GM23338 (cell line): ENCODE measurements around the gene GYS2. TPM values are rescaled to one million over a fixed set of nuclear protein-coding genes. Genes with fewer than 3 reads are reported as not detected.
A peak's percentile ranks its signal among the peaks of the same experiment; 100 is the strongest.

Experiments
- ATAC-seq: fragments of 200-7000 bp; cut with Tn5 transposase; 3 replicates; pipeline ENCODE4 v1.9.1; 2020
- DNase-seq: peaks from one replicate; pipeline ENCODE4 v3.0.0-alpha.2; 2015; ENCODE audit warnings: low spot score
- H2AFZ ChIP-seq: fragments of 200-600 bp; sonication (generic); 2 replicates; pipeline ENCODE4 v1.8.0; 2016; ENCODE audit warnings: antibody characterized with exemption, mild to moderate bottlenecking, moderate library complexity
- H3F3A ChIP-seq: fragments of 200-600 bp; sonication (generic); replicated peaks from 2 replicates; pipeline ENCODE4 v1.8.0; 2017; ENCODE audit warnings: antibody characterized with exemption, mixed run types, low read depth
- H3K27ac ChIP-seq: fragments of 200-600 bp; sonication (generic); 2 replicates; pipeline ENCODE4 v1.6.1; 2016; ENCODE audit warnings: low read depth
- H3K27me3 ChIP-seq: fragments of 200-600 bp; sonication (generic); 2 replicates; pipeline ENCODE4 v1.8.0; 2016; ENCODE audit warnings: mild to moderate bottlenecking, mixed run types, moderate library complexity; ENCODE audit not compliant: insufficient read depth
- H3K36me3 ChIP-seq: fragments of 200-600 bp; sonication (generic); 2 replicates; pipeline ENCODE4 v1.8.0; 2016; ENCODE audit warnings: mild to moderate bottlenecking; ENCODE audit not compliant: insufficient read depth
- H3K4me1 ChIP-seq: fragments of 200-600 bp; sonication (generic); 2 replicates; pipeline ENCODE4 v1.8.0; 2016; ENCODE audit warnings: mild to moderate bottlenecking, moderate library complexity; ENCODE audit not compliant: insufficient read depth
- H3K4me2 ChIP-seq: fragments of 200-600 bp; sonication (generic); 2 replicates; pipeline ENCODE4 v1.7.1; 2017; ENCODE audit warnings: mixed run types
- H3K4me3 ChIP-seq: fragments of 200-600 bp; sonication (generic); 2 replicates; pipeline ENCODE4 v1.6.1; 2016; ENCODE audit warnings: mixed run types
- H3K79me2 ChIP-seq: fragments of 200-600 bp; sonication (generic); replicated peaks from 2 replicates; pipeline ENCODE4 v1.8.0; 2017; ENCODE audit warnings: mild to moderate bottlenecking; ENCODE audit not compliant: insufficient read depth
- H3K9me2 ChIP-seq: fragments of 200-600 bp; sonication (generic); 2 replicates; pipeline ENCODE4 v1.8.0; 2017; ENCODE audit not compliant: insufficient read depth
- H4K20me1 ChIP-seq: fragments of 200-600 bp; sonication (generic); replicated peaks from 2 replicates; pipeline ENCODE4 v1.8.0; 2017; ENCODE audit warnings: mild to moderate bottlenecking; ENCODE audit not compliant: insufficient read depth
- H3K27ac Mint-ChIP-seq: 2 replicates; pipeline ENCODE4 v1.8.0; 2020; ENCODE audit warnings: inconsistent platforms, mild to moderate bottlenecking, moderate library complexity, mixed read lengths
- H3K27me3 Mint-ChIP-seq: 3 replicates; pipeline ENCODE4 v1.8.0; 2022; ENCODE audit warnings: low read depth, mild to moderate bottlenecking, moderate library complexity, mixed read lengths, inconsistent platforms; ENCODE audit not compliant: insufficient read depth, poor library complexity
- H3K36me3 Mint-ChIP-seq: 3 replicates; pipeline ENCODE4 v1.8.0; 2021; ENCODE audit warnings: low read depth, mild to moderate bottlenecking, inconsistent platforms, moderate library complexity, mixed read lengths
- H3K4me1 Mint-ChIP-seq: 3 replicates; pipeline ENCODE4 v1.8.0; 2020; ENCODE audit warnings: mild to moderate bottlenecking, inconsistent platforms, mixed read lengths
- H3K4me3 Mint-ChIP-seq: 3 replicates; pipeline ENCODE4 v1.8.0; 2021; ENCODE audit warnings: moderate library complexity, mild to moderate bottlenecking, inconsistent platforms, mixed read lengths
- H3K9me3 Mint-ChIP-seq: 3 replicates; pipeline ENCODE4 v1.8.0; 2020; ENCODE audit warnings: moderate library complexity, mild to moderate bottlenecking, inconsistent platforms, mixed read lengths
- CREB1 ChIP-seq: fragments of 250-450 bp; sonication (Bioruptor Pico); IDR thresholded peaks from 2 replicates; pipeline ENCODE4 v1.5.0; 2020; ENCODE audit warnings: low read depth, mild to moderate bottlenecking, moderate library complexity
- CTCF ChIP-seq, 2 experiments: fragments of 200-600 bp in 1 of 2; sonication (generic) in 1 of 2; conservative IDR thresholded peaks; 2 replicates each; pipeline versions ENCODE4 v1.5.1 to v1.6.1; 2016 to 2017; ENCODE audit warnings: antibody characterized with exemption in 2 of 2, low read depth in 2 of 2, mild to moderate bottlenecking in 2 of 2, moderate library complexity in 1 of 2
- ETS1 ChIP-seq: IDR thresholded peaks from 2 replicates; pipeline ENCODE4 v1.6.1; 2016; ENCODE audit warnings: antibody characterized with exemption
- EZH2 ChIP-seq: fragments of 200-600 bp; sonication (generic); IDR thresholded peaks from one replicate; pipeline ENCODE4 v1.8.0; 2017; ENCODE audit warnings: antibody characterized with exemption, mild to moderate bottlenecking, low read depth; ENCODE audit not compliant: unreplicated experiment
- EZH2phosphoT487 ChIP-seq: fragments of 200-600 bp; sonication (generic); IDR thresholded peaks from one replicate; pipeline ENCODE4 v1.8.1; 2018; ENCODE audit warnings: antibody characterized with exemption; ENCODE audit not compliant: unreplicated experiment
- JUNB ChIP-seq: IDR thresholded peaks from one replicate; pipeline ENCODE4 v1.6.1; 2016; ENCODE audit warnings: antibody characterized with exemption; ENCODE audit not compliant: unreplicated experiment
- NANOG ChIP-seq: IDR thresholded peaks from 2 replicates; pipeline ENCODE4 v1.6.1; 2016; ENCODE audit warnings: antibody characterized with exemption, borderline replicate concordance
- POLR2AphosphoS5 ChIP-seq: IDR thresholded peaks from 2 replicates; pipeline ENCODE4 v1.6.1; 2016; ENCODE audit warnings: antibody characterized with exemption, low read depth
- REST ChIP-seq: IDR thresholded peaks from one replicate; pipeline ENCODE4 v1.6.1; 2018; ENCODE audit warnings: antibody characterized with exemption; ENCODE audit not compliant: unreplicated experiment
- STAT1 ChIP-seq: IDR thresholded peaks from one replicate; pipeline ENCODE4 v1.6.1; 2016; ENCODE audit warnings: antibody characterized with exemption; ENCODE audit not compliant: unreplicated experiment
- ZNF114 ChIP-seq: fragments of 250-450 bp; sonication (Bioruptor Pico); IDR thresholded peaks from 2 replicates; pipeline ENCODE4 v1.5.0; 2020; ENCODE audit warnings: mild to moderate bottlenecking, moderate library complexity
- ZNF331 ChIP-seq: fragments of 250-450 bp; sonication (Bioruptor Pico); IDR thresholded peaks from 2 replicates; pipeline ENCODE4 v1.5.0; 2020; ENCODE audit warnings: low read depth, mild to moderate bottlenecking, moderate library complexity
- ZNF462 ChIP-seq: fragments of 250-450 bp; sonication (Bioruptor Pico); IDR thresholded peaks from 2 replicates; pipeline ENCODE4 v1.5.0; 2020; ENCODE audit warnings: mild to moderate bottlenecking, moderate library complexity
- polyA plus RNA-seq: library from polyadenylated mRNA; unstranded; fragments of >200 nt; fragmentation: Nextera tagmentation; extraction: Ambion mirVana; gene quantifications from 2 replicates; pipeline ENCODE4 v1.2.1, GENCODE V29; 2016
- total RNA-seq: library from RNA; depleted of rRNA; stranded (reverse); fragments of >200 nt; shearing (Covaris generic); gene quantifications from 2 replicates; pipeline ENCODE4 v1.2.3, GENCODE V29; 2014

The GYS2 gene
- total and polyA plus RNA-seq, 2 experiments from 2014 or later, result not detected

GRCh38 chr12:21651821-21652220 is 47.2 kb upstream of the GYS2 start:
- peaks cover 99% of the 10 kb centered on the region for H3K36me3 Mint-ChIP-seq
- H3K9me3 Mint-ChIP-seq, result no peaks in the 10 kb centered on the region; the same call in 2 of the 3 replicates
- H4K20me1 ChIP-seq, result peaks cover 86% of the 10 kb centered on the region

More at GRCh38 chr12:21651821-21652220, 47.2 kb upstream of the GYS2 start:
- peaks cover 100% of the 10 kb centered on the region for H3K79me2 ChIP-seq
- peaks cover 76% of the 10 kb centered on the region for H3K36me3 ChIP-seq
- H3K9me2 ChIP-seq, result no peaks in the 10 kb centered on the region
- Mint-ChIP-seq H3K4me1 (peaks cover 70% of the 10 kb centered on the region), H3K27ac (no peak overlapping the region), H3K27me3 (peaks cover 5% of the 10 kb centered on the region), H3K4me3 (no peak overlapping the region)
- no peak for ATAC-seq
- H3K4me3 ChIP-seq, result no peak overlapping the region; the same call in 1 of the 2 replicates
- no peaks in the 10 kb centered on the region for H3F3A ChIP-seq
- H2AFZ ChIP-seq, result no peak overlapping the region
- H3K4me1 ChIP-seq, result peaks cover 58% of the 10 kb centered on the region
- no peak for DNase-seq
- no peaks in the 10 kb centered on the region for H3K27me3 ChIP-seq
- no peak overlapping the region for H3K27ac ChIP-seq
- peak overlapping the region; percentile 31; the same call in 1 of the 2 replicates for H3K4me2 ChIP-seq
- TF ChIP-seq POLR2AphosphoS5, result no peak
- TF ChIP-seq ETS1, result no peak
- no peak for TF ChIP-seq EZH2
- no peak for TF ChIP-seq EZH2phosphoT487
- no peak for TF ChIP-seq REST
- TF ChIP-seq ZNF331 (CRISPR knock-in tag), result no peak
- TF ChIP-seq NANOG, result no peak
- TF ChIP-seq ZNF462, result no peak
- TF ChIP-seq STAT1, result no peak
- no peak for TF ChIP-seq JUNB
- TF ChIP-seq CREB1, result no peak
- TF ChIP-seq CTCF (conservative IDR thresholded peaks at IDR 0.05; ENCODE audit: low read depth in 2 of 2), result no peak
- no peak for TF ChIP-seq ZNF114 (CRISPR knock-in tag)
